SK-N-SH treated with all-trans-retinoic acid at 6 μM for 48 hours (cell line): ENCODE measurements around the gene ELMO1.

ENCODE experiments used
- BACH2 ChIP-seq: fragments of 250-450 bp; sonication (Bioruptor Pico); IDR thresholded peaks from 2 replicates; pipeline ENCODE4 v1.9.0; 2021; ENCODE audit warnings: mild to moderate bottlenecking, borderline replicate concordance
- ESRRG ChIP-seq: fragments of 250-450 bp; sonication (Bioruptor Pico); IDR thresholded peaks from 2 replicates; pipeline ENCODE4 v1.6.1; 2021; ENCODE audit warnings: mild to moderate bottlenecking
- PATZ1 ChIP-seq: fragments of 250-450 bp; sonication (Bioruptor Pico); IDR thresholded peaks from 2 replicates; pipeline ENCODE4 v1.8.0; 2020; ENCODE audit warnings: mild to moderate bottlenecking, moderate library complexity, borderline replicate concordance
- TSHZ2 ChIP-seq: fragments of 250-450 bp; sonication (Bioruptor Pico); IDR thresholded peaks from 2 replicates; pipeline ENCODE4 v1.5.0; 2020; ENCODE audit warnings: mild to moderate bottlenecking, moderate library complexity
- ZFP3 ChIP-seq: fragments of 250-450 bp; sonication (Bioruptor Pico); IDR thresholded peaks from 2 replicates; pipeline ENCODE4 v1.5.0; 2020; ENCODE audit warnings: mild to moderate bottlenecking, moderate library complexity

- TF ChIP-seq ZFP3 (no peak), ESRRG (CRISPR knock-in tag) (no peak), TSHZ2 (CRISPR knock-in tag) (peak; percentile 54; the same call in 1 of the 2 replicates), PATZ1 (CRISPR knock-in tag) (no peak), BACH2 (CRISPR knock-in tag) (no peak)
Observed at GRCh38 chr7:36810032-36810431, 638.6 kb downstream of the ELMO1 start.
